H1 (cell line): ENCODE data around the gene KCND3. TPM values are rescaled to one million over a fixed set of nuclear protein-coding genes. Genes with fewer than 3 reads are reported as not detected.

ENCODE experiments used
- CTCF ChIA-PET: fragments of 300-600 bp; sonication (Branson Sonifier 250); formaldehyde crosslinking; loops from one replicate; lab custom pipeline; 2021; ENCODE audit not compliant: partially characterized antibody; lab: Charles Lee
- POLR2A ChIA-PET: fragments of 300-600 bp; sonication (Branson Sonifier 250); formaldehyde crosslinking; loops from one replicate; lab custom pipeline; 2021; ENCODE audit warnings: inconsistent platforms; ENCODE audit not compliant: partially characterized antibody; lab: Charles Lee
- DNase-seq, 2 experiments: peaks; one replicate each; pipeline versions ENCODE4 v3.0.0 to v3.0.0-alpha.2; 2010 to 2022; ENCODE audit warnings: low spot score in 2 of 2, low read depth in 1 of 2, mixed read lengths in 1 of 2
- FAIRE-seq: peaks from 2 replicates; lab custom pipeline; 2011; peaks lifted over from hg19 to GRCh38; lab: Jason Lieb, UNC
- H2AFZ ChIP-seq: 2 replicates; pipeline ENCODE4 v1.8.1; 2012; ENCODE audit warnings: low read length, inconsistent platforms
- H2AK5ac ChIP-seq: 2 replicates; pipeline ENCODE4 v1.6.1; 2013; ENCODE audit warnings: low read depth, low read length
- H2BK120ac ChIP-seq: replicated peaks from 2 replicates; pipeline ENCODE3; 2013; ENCODE audit warnings: low read depth, low read length, inconsistent platforms
- H2BK12ac ChIP-seq: 2 replicates; pipeline ENCODE4 v1.6.1; 2013; ENCODE audit warnings: low read depth, low read length
- H2BK15ac ChIP-seq: 2 replicates; pipeline ENCODE4 v1.6.1; 2013; ENCODE audit warnings: low read length
- H2BK20ac ChIP-seq: 2 replicates; pipeline ENCODE4 v1.6.1; 2013; ENCODE audit warnings: low read length
- H2BK5ac ChIP-seq: 2 replicates; pipeline ENCODE4 v1.6.1; 2013; ENCODE audit warnings: low read depth, low read length
- H3K14ac ChIP-seq: 2 replicates; pipeline ENCODE4 v1.6.1; 2013; ENCODE audit warnings: inconsistent platforms; ENCODE audit not compliant: insufficient read length
- H3K18ac ChIP-seq: 2 replicates; pipeline ENCODE4 v1.6.1; 2013; ENCODE audit warnings: low read length; ENCODE audit errors: extremely low read depth
- H3K23ac ChIP-seq: 2 replicates; pipeline ENCODE4 v1.6.1; 2013; ENCODE audit warnings: inconsistent platforms; ENCODE audit not compliant: insufficient read length
- H3K23me2 ChIP-seq: 2 replicates; pipeline ENCODE4 v1.6.1; 2013; ENCODE audit warnings: low read depth, low read length
- H3K27ac ChIP-seq: 2 replicates; pipeline ENCODE4 v1.6.1; 2011; ENCODE audit warnings: low read depth, low read length, inconsistent platforms
- H3K27me3 ChIP-seq, 4 experiments: replicated peaks in 1 of 4; 1 replicate in 1 of 4; 2 replicates in 3 of 4; pipeline versions ENCODE4 v1.6.1 to v1.8.1; 2011 to 2013; ENCODE audit warnings: low read length in 3 of 4, mild to moderate bottlenecking in 3 of 4, inconsistent platforms in 2 of 4, mixed read lengths in 2 of 4, moderate library complexity in 1 of 4; ENCODE audit not compliant: control insufficient read depth in 3 of 4, insufficient read depth in 3 of 4; ENCODE audit errors: extremely low read depth in 1 of 4
- H3K36me3 ChIP-seq, 4 experiments: 2 replicates each; pipeline versions ENCODE4 v1.6.1 to v1.8.1; 2011 to 2013; ENCODE audit warnings: mild to moderate bottlenecking in 4 of 4, low read length in 3 of 4, moderate library complexity in 2 of 4, control low read depth in 1 of 4, inconsistent platforms in 1 of 4; ENCODE audit not compliant: insufficient read depth in 4 of 4, control insufficient read depth in 2 of 4
- H3K4ac ChIP-seq: replicated peaks from 2 replicates; pipeline ENCODE3; 2013; ENCODE audit warnings: low read length, low read depth, mixed read lengths, inconsistent platforms; ENCODE audit not compliant: insufficient read length
- H3K4me1 ChIP-seq, 4 experiments: replicated peaks in 1 of 4; 1 replicate in 1 of 4; 2 replicates in 3 of 4; pipeline versions ENCODE4 v1.6.1 to v1.8.1; 2011 to 2013; ENCODE audit warnings: low read length in 3 of 4, inconsistent platforms in 2 of 4, mixed read lengths in 1 of 4; ENCODE audit not compliant: insufficient read depth in 4 of 4, control insufficient read depth in 3 of 4
- H3K4me2 ChIP-seq, 2 experiments: 2 replicates each; pipeline versions ENCODE4 v1.6.1 to v1.8.1; 2011 to 2013; ENCODE audit warnings: low read depth in 2 of 2, low read length in 2 of 2, control low read depth in 1 of 2, inconsistent platforms in 1 of 2, mild to moderate bottlenecking in 1 of 2; ENCODE audit not compliant: insufficient read depth in 1 of 2
- H3K4me3 ChIP-seq, 4 experiments: fragments of 200-600, 300-600 bp in 1 of 4; sonication (generic), shearing (Covaris generic), sonication (Bioruptor Twin) in 1 of 4; 2 replicates each; pipeline versions ENCODE4 v1.5.1 to v1.8.1; 2011 to 2016; ENCODE audit warnings: low read length in 4 of 4, low read depth in 3 of 4, control low read depth in 2 of 4, inconsistent platforms in 2 of 4, mild to moderate bottlenecking in 2 of 4, mixed read lengths in 1 of 4, moderate library complexity in 1 of 4; ENCODE audit not compliant: insufficient read depth in 2 of 4; ENCODE audit errors: extremely low read depth in 1 of 4
- H3K56ac ChIP-seq: replicated peaks from 2 replicates; pipeline ENCODE3; 2013; ENCODE audit warnings: low read depth, mild to moderate bottlenecking, mixed read lengths, low read length, inconsistent platforms; ENCODE audit not compliant: insufficient read length
- H3K79me1 ChIP-seq: 2 replicates; pipeline ENCODE4 v1.6.1; 2013; ENCODE audit warnings: low read depth, low read length, control low read depth
- H3K79me2 ChIP-seq, 2 experiments: 2 replicates each; pipeline versions ENCODE4 v1.6.1 to v1.8.1; 2012 to 2013; ENCODE audit warnings: low read length in 2 of 2, mild to moderate bottlenecking in 2 of 2, inconsistent platforms in 1 of 2; ENCODE audit not compliant: insufficient read depth in 2 of 2, control insufficient read depth in 1 of 2
- H3K9ac ChIP-seq, 4 experiments: replicated peaks in 1 of 4; 1 replicate in 1 of 4; 2 replicates in 3 of 4; pipeline versions ENCODE4 v1.6.1 to v1.8.1; 2011 to 2013; ENCODE audit warnings: low read depth in 3 of 4, low read length in 3 of 4, control low read depth in 2 of 4, mild to moderate bottlenecking in 2 of 4, moderate library complexity in 2 of 4, inconsistent platforms in 1 of 4; ENCODE audit errors: extremely low read depth in 1 of 4
- H3K9me3 ChIP-seq, 2 experiments: 2 replicates each; pipeline versions ENCODE4 v1.6.1 to v1.8.1; 2012 to 2013; ENCODE audit warnings: mild to moderate bottlenecking in 2 of 2, moderate library complexity in 2 of 2, control low read depth in 1 of 2, inconsistent platforms in 1 of 2, low read depth in 1 of 2, low read length in 1 of 2, mixed read lengths in 1 of 2; ENCODE audit not compliant: insufficient read depth in 2 of 2
- H4K20me1 ChIP-seq, 2 experiments: replicated peaks in 1 of 2; 2 replicates each; pipeline versions ENCODE3 to v1.8.1; 2011 to 2013; ENCODE audit warnings: inconsistent platforms in 2 of 2, low read length in 2 of 2, mild to moderate bottlenecking in 1 of 2; ENCODE audit not compliant: insufficient read depth in 2 of 2, control insufficient read depth in 1 of 2
- H4K5ac ChIP-seq: 2 replicates; pipeline ENCODE4 v1.6.1; 2013; ENCODE audit warnings: low read length, low read depth, mixed read lengths, inconsistent platforms; ENCODE audit not compliant: insufficient read length
- H4K8ac ChIP-seq: 2 replicates; pipeline ENCODE4 v1.8.0; 2013; ENCODE audit warnings: mild to moderate bottlenecking, moderate library complexity, low read length, inconsistent platforms; ENCODE audit not compliant: insufficient read depth; ENCODE audit errors: extremely low read depth
- H4K91ac ChIP-seq: replicated peaks from 2 replicates; pipeline ENCODE3; 2013; ENCODE audit warnings: low read length, mixed read lengths, inconsistent platforms; ENCODE audit not compliant: insufficient read length
- CBX5 ChIP-seq: fragments of 300-800, 300-1000 bp; sonication (generic); IDR thresholded peaks from 2 replicates; pipeline ENCODE4 v1.7.1; 2016; ENCODE audit warnings: antibody characterized with exemption, low read length, low read depth
- CBX8 ChIP-seq: fragments of 300-800, 300-1000 bp; sonication (generic); IDR thresholded peaks from 2 replicates; pipeline ENCODE4 v1.7.1; 2016; ENCODE audit warnings: low read depth, low read length, borderline replicate concordance
- CEBPB ChIP-seq: IDR thresholded peaks from 2 replicates; pipeline ENCODE4 v1.6.1; 2012; ENCODE audit warnings: low read depth, low read length
- GTF2F1 ChIP-seq: IDR thresholded peaks from 2 replicates; pipeline ENCODE4 v1.6.1; 2012; ENCODE audit warnings: low read depth, low read length, improper control_type of control experiment, borderline replicate concordance
- JUN ChIP-seq: IDR thresholded peaks from 2 replicates; pipeline ENCODE4 v1.6.1; 2011; ENCODE audit warnings: low read depth, mild to moderate bottlenecking, improper control_type of control experiment, low read length
- MAFK ChIP-seq: IDR thresholded peaks from 2 replicates; pipeline ENCODE4 v1.6.1; 2012; ENCODE audit warnings: low read depth, mild to moderate bottlenecking, improper control_type of control experiment, low read length
- NRF1 ChIP-seq: IDR thresholded peaks from 2 replicates; pipeline ENCODE4 v1.6.1; 2011; ENCODE audit warnings: mild to moderate bottlenecking, low read depth, low read length, improper control_type of control experiment
- SAP30 ChIP-seq: fragments of 300-600 bp; sonication (generic); IDR thresholded peaks from 2 replicates; pipeline ENCODE4 v1.7.1; 2012; ENCODE audit warnings: low read length, moderate library complexity, mild to moderate bottlenecking, inconsistent platforms; ENCODE audit not compliant: insufficient read depth, insufficient replicate concordance
- TCF12 ChIP-seq: IDR thresholded peaks from 2 replicates; pipeline ENCODE4 v1.6.1; 2011; ENCODE audit warnings: low read depth, mild to moderate bottlenecking, low read length
- YY1 ChIP-seq: IDR thresholded peaks from 2 replicates; pipeline ENCODE4 v1.6.1; 2011; ENCODE audit warnings: low read depth, mild to moderate bottlenecking, low read length
- ZNF274 ChIP-seq: IDR thresholded peaks from 2 replicates; pipeline ENCODE4 v1.7.0; 2012; ENCODE audit warnings: low read length, borderline replicate concordance; ENCODE audit errors: extremely low read depth
- WGBS, 2 experiments: shearing (Covaris generic) in 1 of 2; methylation state at CpG; one replicate each; pipeline versions ENCODE4 v1.1.6 to v1.1.7; 2013 to 2015; ENCODE audit warnings: low lambda C conversion rate in 2 of 2, mixed read lengths in 2 of 2, inconsistent platforms in 1 of 2, low coverage in 1 of 2, missing lambda C conversion rate in 1 of 2; ENCODE audit not compliant: insufficient replicate concordance in 2 of 2, insufficient coverage in 1 of 2, insufficient read length in 1 of 2; ENCODE audit errors: extremely low coverage in 1 of 2, missing lambda C conversion rate in 1 of 2; 5-methylcytosine and 5-hydroxymethylcytosine counted together
- polyA plus RNA-seq, 7 experiments: library from polyadenylated mRNA; depleted of rRNA in 3 of 7; stranded (reverse) in 5 of 7; unstranded in 2 of 7; fragments of >200 nt in 5 of 7; fragments of 200-250 nt in 2 of 7; gene quantifications; 1 replicate in 5 of 7; 2 replicates in 1 of 7; 4 replicates in 1 of 7; pipeline versions ENCODE4 v1.2.1 to v1.2.3, GENCODE V29; 2011 to 2013; ENCODE audit warnings: missing spikeins in 2 of 7, mixed read lengths in 2 of 7
- total RNA-seq: library from RNA; stranded (reverse); fragmentation: NEBNext Ultra II Directional; extraction: Animal tissue kit (Norgen Biotek cat#: 25700); gene quantifications from 2 replicates; pipeline ENCODE4 v1.2.1, GENCODE V29; 2021

Gene KCND3
- total and polyA plus RNA-seq, 2 of the 8 experiments (the other 6 are each of a cell fraction or from before 2014, with no cell fraction given): 0.14 to 0.48 TPM

DNA sequence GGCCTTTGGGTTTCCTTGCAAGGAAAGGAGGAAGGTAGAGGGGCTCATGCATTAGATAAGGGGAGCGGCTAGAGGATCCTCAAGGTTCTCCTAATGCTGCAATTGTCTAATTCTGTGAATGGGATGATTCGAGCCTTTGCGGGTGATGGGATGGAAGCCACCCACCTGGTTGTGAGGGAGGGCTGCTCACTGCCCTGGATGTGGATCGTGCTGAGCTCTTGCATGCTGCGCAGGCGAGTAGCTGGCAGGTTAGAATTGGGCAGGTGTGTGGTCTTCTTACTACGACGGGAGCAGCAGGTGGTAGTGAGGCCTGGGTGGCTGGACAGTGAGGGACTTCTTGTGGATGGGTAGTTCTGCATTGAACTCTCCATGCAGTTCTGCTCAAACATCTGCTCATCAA lies 212.6 kb downstream of the KCND3 start:
- H3K14ac ChIP-seq: no peak overlapping the region
- WGBS, 2 experiments: 93% methylated on average over 8 of the region's 8 CpGs; no CpG with 5 or more reads in 1 of the 2 experiments
- H3K27ac ChIP-seq: no peak overlapping the region
- peaks cover 4% of the 10 kb centered on the region; the same call in 1 of the 2 replicates for H3K23me2 ChIP-seq
- H4K91ac ChIP-seq: no peak overlapping the region
- peak overlapping the region; percentile 25 for H2AK5ac ChIP-seq
- H4K8ac ChIP-seq: no peak overlapping the region
- no peaks in the 10 kb centered on the region for H4K20me1 ChIP-seq
- peaks cover 0 to 3% (median 3%) of the 10 kb centered on the region in 4 experiments; a peak in 3 of 7 replicates for H3K4me1 ChIP-seq
- no peak overlapping the region for H3K23ac ChIP-seq
- H3K79me2 ChIP-seq: no peaks in the 10 kb centered on the region
- ChIA-PET CTCF (interaction anchor here (0.6 to 2.2 kb wide), 2 partner anchors 61 to 88 kb away, joined by 3 to 8 read pairs; no protein-coding TSS in a partner anchor), POLR2A (interaction anchor here (0.9 kb wide), 1 partner anchor 14 kb away, joined by 3 read pairs; no protein-coding TSS in a partner anchor)
- no peak overlapping the region for H2AFZ ChIP-seq
- H2BK12ac ChIP-seq: peak overlapping the region; percentile 13
- peak overlapping the region; percentile 3; the same call in 1 of the 2 replicates for H2BK5ac ChIP-seq
- H3K4me2 ChIP-seq: no peak overlapping the region
- DNase-seq: no peak
- no peak overlapping the region for H3K9ac ChIP-seq
- H3K18ac ChIP-seq: no peak overlapping the region
- H3K4me3 ChIP-seq: no peak overlapping the region
- H3K9me3 ChIP-seq: no peaks in the 10 kb centered on the region
- no peak for FAIRE-seq
- H3K79me1 ChIP-seq: no peaks in the 10 kb centered on the region
- no peaks in the 10 kb centered on the region for H3K27me3 ChIP-seq
- H3K4ac ChIP-seq: no peak overlapping the region
- no peak overlapping the region for H2BK120ac ChIP-seq
- H2BK20ac ChIP-seq: no peak overlapping the region
- no peak overlapping the region for H3K56ac ChIP-seq
- no peak overlapping the region for H2BK15ac ChIP-seq
- TF ChIP-seq CBX5 (no peak), MAFK (no peak), ZNF274 (no peak), JUN (no peak), TCF12 (no peak), CBX8 (no peak), CEBPB (no peak), SAP30 (no peak), NRF1 (no peak), GTF2F1 (no peak), YY1 (no peak)
- no peak overlapping the region for H4K5ac ChIP-seq
- H3K36me3 ChIP-seq: no peaks in the 10 kb centered on the region
